ENCODE results near the gene ABHD3. TPM values are rescaled to one million over a fixed set of nuclear protein-coding genes. Genes with fewer than 3 reads are reported as not detected.
"Not testable (repeated sequence)": the region's sequence is repeated elsewhere in the genome, so short reads cannot be mapped to it uniquely, and the experiment has no call there.

The ABHD3 gene
- total RNA-seq, 6 donors from 2014 or later, result 17.2 to 35.6 (median 21.7) TPM

- no peak for ATAC-seq (ENCODE audit: low FRiP score in 2 of 2)
- H3K9me3 ChIP-seq, result no peaks in the 10 kb centered on the region
- TF ChIP-seq EP300 (IDR thresholded peaks at IDR 0.05), result no peak
- TF ChIP-seq POLR2AphosphoS5 (IDR thresholded peaks at IDR 0.05), result no peak
- no peak for TF ChIP-seq POLR2A (IDR thresholded peaks at IDR 0.05)
- no peak for TF ChIP-seq CTCF (IDR thresholded peaks at IDR 0.05)
- H3K4me1 ChIP-seq, result peaks cover 0 to 9% (median 5%) of the 10 kb centered on the region in 4 donors
- 87 to 93% methylated on average over 5 of the region's 5 CpGs for WGBS, 2 donors
- no peaks in the 10 kb centered on the region for H3K27me3 ChIP-seq
- H3K36me3 ChIP-seq, result no peaks in the 10 kb centered on the region
- DNase-seq, result no peak
- H3K27ac ChIP-seq, result no peak overlapping the region
- H3K4me3 ChIP-seq, result no peak overlapping the region
Measured at GRCh38 chr18:21733011-21733410, 28.4 kb upstream of the ABHD3 start.

GRCh38 chr18:21727702-21728101 lies 23.1 kb upstream of the ABHD3 start:
- 80 to 88% methylated on average over 2 of the region's 2 CpGs for WGBS, 2 donors
- DNase-seq (no peak), ATAC-seq (ENCODE audit: low FRiP score in 2 of 2) (no peak)
- H3K4me3 ChIP-seq, result no peak overlapping the region
- H3K36me3 ChIP-seq, result no peaks in the 10 kb centered on the region
- TF ChIP-seq EP300 (IDR thresholded peaks at IDR 0.05) (no peak), POLR2A (IDR thresholded peaks at IDR 0.05) (no peak), CTCF (IDR thresholded peaks at IDR 0.05) (no peak), POLR2AphosphoS5 (IDR thresholded peaks at IDR 0.05) (no peak)
- no peaks in the 10 kb centered on the region for H3K4me1 ChIP-seq
- no peaks in the 10 kb centered on the region for H3K27me3 ChIP-seq
- no peak overlapping the region for H3K27ac ChIP-seq
- H3K9me3 ChIP-seq, result no peaks in the 10 kb centered on the region

GRCh38 chr18:21725201-21725600 lies 20.6 kb upstream of the ABHD3 start:
- Histone ChIP-seq H3K27ac (no peak overlapping the region), H3K9me3 (no peaks in the 10 kb centered on the region), H3K27me3 (no peaks in the 10 kb centered on the region), H3K36me3 (no peaks in the 10 kb centered on the region), H3K4me1 (no peaks in the 10 kb centered on the region), H3K4me3 (no peak overlapping the region)
- WGBS, 2 donors, result 82 to 91% methylated on average over 4 of the region's 4 CpGs
- DNase-seq (no peak), ATAC-seq (ENCODE audit: low FRiP score in 2 of 2) (no peak)
- no peak for TF ChIP-seq POLR2A (IDR thresholded peaks at IDR 0.05)
- TF ChIP-seq POLR2AphosphoS5 (IDR thresholded peaks at IDR 0.05), result no peak
- TF ChIP-seq CTCF (IDR thresholded peaks at IDR 0.05), result no peak
- TF ChIP-seq EP300 (IDR thresholded peaks at IDR 0.05), result no peak

- no peaks in the 10 kb centered on the region for H3K9me3 ChIP-seq
- H3K4me1 ChIP-seq, result no peaks in the 10 kb centered on the region
- H3K27me3 ChIP-seq, result no peaks in the 10 kb centered on the region
- ATAC-seq (ENCODE audit: low FRiP score in 2 of 2), result peak in 1 of 2 donors; percentile 84
- TF ChIP-seq CTCF (IDR thresholded peaks at IDR 0.05) (no peak), EP300 (IDR thresholded peaks at IDR 0.05) (no peak), POLR2AphosphoS5 (IDR thresholded peaks at IDR 0.05) (no peak), POLR2A (IDR thresholded peaks at IDR 0.05) (no peak)
- no peak overlapping the region for H3K27ac ChIP-seq
- H3K36me3 ChIP-seq, result no peaks in the 10 kb centered on the region
- no peak for DNase-seq
- H3K4me3 ChIP-seq, result no peak overlapping the region
- WGBS, 2 donors, result 60 to 74% methylated on average over 2 of the region's 2 CpGs
Measured at GRCh38 chr18:21722687-21723086, 18.1 kb upstream of the ABHD3 start.

GRCh38 chr18:21714474-21714873 lies 9.9 kb upstream of the ABHD3 start:
- Histone ChIP-seq H3K36me3 (no peaks in the 10 kb centered on the region), H3K27ac (no peak overlapping the region), H3K27me3 (no peaks in the 10 kb centered on the region), H3K9me3 (no peaks in the 10 kb centered on the region), H3K4me1 (no peaks in the 10 kb centered on the region), H3K4me3 (no peak overlapping the region)
- TF ChIP-seq CTCF (IDR thresholded peaks at IDR 0.05) (no peak), POLR2A (IDR thresholded peaks at IDR 0.05) (no peak), EP300 (IDR thresholded peaks at IDR 0.05) (no peak), POLR2AphosphoS5 (IDR thresholded peaks at IDR 0.05) (no peak)
- 84 to 100% methylated on average over 1 of the region's 1 CpG for WGBS, 2 donors
- DNase-seq (no peak), ATAC-seq (ENCODE audit: low FRiP score in 2 of 2) (no peak)

GRCh38 chr18:21707130-21707529 lies 2.6 kb upstream of the ABHD3 start:
- H3K9me3 ChIP-seq; DNase-seq; ATAC-seq (ENCODE audit: low FRiP score in 2 of 2); H3K4me3 ChIP-seq; H3K27ac ChIP-seq; H3K36me3 ChIP-seq; H3K27me3 ChIP-seq: not testable (repeated sequence)
- peaks cover 11 to 16% (median 15%) of the 10 kb centered on the region in 4 donors for H3K4me1 ChIP-seq
- 81 to 87% methylated on average over 6 to 7 of the region's 7 CpGs for WGBS, 2 donors
